Measurements from ENCODE around the gene SLC22A16. TPM values are rescaled to one million over a fixed set of nuclear protein-coding genes. Genes with fewer than 3 reads are reported as not detected.

The SLC22A16 gene
- total RNA-seq, 1 donor from 2014 or later: not detected

DNA sequence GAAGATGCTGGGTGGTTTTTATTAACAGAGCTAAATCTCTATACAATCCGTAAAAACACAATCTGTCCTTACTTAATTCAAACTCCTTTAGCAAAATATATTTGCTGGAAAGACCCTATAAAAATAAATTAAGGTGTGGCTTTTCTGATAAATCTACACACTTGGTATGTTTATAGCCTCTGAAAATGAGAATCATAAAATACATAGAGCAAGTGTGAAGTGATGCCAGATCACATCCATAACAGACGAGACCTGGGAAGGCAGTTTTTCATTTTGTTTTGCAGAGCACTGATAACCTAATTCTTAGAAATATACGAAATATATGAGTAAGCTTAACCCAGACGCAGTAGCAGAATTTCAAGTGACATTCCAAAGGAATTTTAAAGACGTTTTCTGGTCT is 50.6 kb downstream of the SLC22A16 start:
- no peak overlapping the region for H3K4me3 ChIP-seq (ENCODE audit: low read depth, low read length)
- FAIRE-seq (no peak), DNase-seq (ENCODE audit: low read depth) (no peak)
- H3K27me3 ChIP-seq (ENCODE audit: control insufficient read depth, insufficient read depth, low read length): peaks cover 2% of the 10 kb centered on the region
- TF ChIP-seq CTCF (IDR thresholded peaks at IDR 0.05; ENCODE audit: insufficient read depth, low read length, severe bottlenecking): no peak
- no peaks in the 10 kb centered on the region for H3K36me3 ChIP-seq (ENCODE audit: control insufficient read depth, insufficient read depth, low read length)

DNA sequence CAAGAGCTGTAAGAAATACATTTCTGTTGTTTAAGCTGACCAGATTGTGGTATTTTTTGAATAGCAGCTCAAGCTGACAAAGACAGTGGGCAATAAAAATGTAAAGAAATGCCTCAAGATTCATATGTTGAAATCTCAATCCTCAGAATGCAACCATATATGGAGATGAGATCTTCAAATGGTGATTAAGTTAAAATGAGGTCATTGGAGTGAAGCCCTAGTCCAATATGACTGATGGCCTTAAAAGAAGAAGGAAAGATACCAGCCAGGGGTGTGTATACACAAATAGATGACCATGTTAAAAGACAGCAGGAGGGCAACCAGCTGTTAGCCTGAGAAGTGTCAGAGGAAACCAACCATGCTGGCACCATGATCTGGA is 54.0 kb downstream of the SLC22A16 start:
- FAIRE-seq: no peak
- Histone ChIP-seq H3K4me3 (ENCODE audit: low read depth, low read length) (no peak overlapping the region), H3K36me3 (ENCODE audit: control insufficient read depth, insufficient read depth, low read length) (no peaks in the 10 kb centered on the region), H3K27me3 (ENCODE audit: control insufficient read depth, insufficient read depth, low read length) (peaks cover 2% of the 10 kb centered on the region)
- no peak for DNase-seq (ENCODE audit: low read depth)
- no peak for TF ChIP-seq CTCF (IDR thresholded peaks at IDR 0.05; ENCODE audit: insufficient read depth, low read length, severe bottlenecking)

DNA sequence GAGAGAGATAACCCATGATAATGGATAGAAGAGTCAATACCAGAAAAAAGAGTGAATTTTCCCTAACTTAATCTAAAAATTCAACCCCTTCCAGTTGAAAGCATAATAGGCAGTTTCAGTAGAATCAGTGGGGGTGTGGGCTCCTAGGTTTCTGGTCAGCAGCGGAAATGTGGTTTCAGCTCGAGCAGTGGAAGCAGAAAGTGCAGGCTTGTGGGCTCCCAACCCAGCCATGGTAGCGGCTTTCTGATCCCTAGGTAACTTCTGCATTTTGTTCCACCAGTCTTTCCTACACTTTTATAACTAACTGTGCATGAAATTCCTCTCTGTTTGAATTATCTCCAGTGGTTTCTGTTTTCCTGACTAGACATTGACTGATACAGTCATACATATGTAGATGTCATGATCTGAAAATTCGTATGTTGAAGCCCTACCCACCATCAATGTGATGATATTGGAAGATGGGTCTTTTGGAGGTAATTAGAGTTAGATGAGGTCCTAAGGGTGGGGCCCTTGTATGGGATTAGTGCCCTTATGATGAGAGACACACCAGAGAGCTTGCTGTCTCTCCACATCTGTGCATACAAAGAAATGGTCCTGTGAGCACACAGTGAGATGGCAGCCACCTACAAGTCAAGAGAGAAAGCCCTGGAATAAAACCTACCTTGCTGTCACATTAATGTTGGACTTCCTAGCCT is 54.5 kb downstream of the SLC22A16 start:
- no peak for TF ChIP-seq CTCF (IDR thresholded peaks at IDR 0.05; ENCODE audit: insufficient read depth, low read length, severe bottlenecking)
- DNase-seq (ENCODE audit: low read depth) (no peak), FAIRE-seq (no peak)
- Histone ChIP-seq H3K27me3 (ENCODE audit: control insufficient read depth, insufficient read depth, low read length) (peaks cover 2% of the 10 kb centered on the region), H3K36me3 (ENCODE audit: control insufficient read depth, insufficient read depth, low read length) (no peaks in the 10 kb centered on the region), H3K4me3 (ENCODE audit: low read depth, low read length) (no peak overlapping the region)

DNA sequence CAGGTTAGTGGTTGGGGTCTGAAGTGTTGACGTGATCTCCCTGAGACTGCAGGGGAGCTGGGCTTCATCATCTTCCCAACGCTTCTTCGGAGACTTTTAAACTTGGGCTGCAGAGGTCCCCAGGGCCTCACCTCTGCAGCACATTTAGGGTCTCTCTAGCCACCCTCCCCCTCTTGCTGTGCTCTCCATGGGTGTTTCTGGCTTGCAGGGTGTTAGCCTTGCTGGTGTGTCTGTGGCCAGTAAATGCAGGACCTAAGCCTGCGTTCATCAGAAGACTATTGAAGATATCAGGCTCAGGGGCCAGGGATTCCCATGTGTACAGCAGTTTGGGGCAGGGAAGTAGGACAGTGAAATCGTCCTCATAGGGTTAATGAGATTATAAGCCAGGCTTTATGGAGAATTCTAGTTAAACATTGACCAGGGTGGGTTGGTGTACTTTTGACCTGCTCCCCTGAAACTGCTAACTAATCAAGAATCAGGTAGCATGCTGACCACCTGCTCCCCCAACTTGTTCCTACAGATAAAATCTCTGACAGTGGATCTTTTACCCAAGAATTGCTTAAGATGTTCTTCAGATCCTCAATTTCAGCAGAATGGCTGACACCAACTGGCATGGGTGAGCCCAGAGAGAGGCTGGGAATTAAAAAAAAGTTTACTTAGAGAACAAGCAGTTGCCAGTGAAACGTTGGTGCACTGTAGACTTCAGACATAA is 57.2 kb downstream of the SLC22A16 start:
- H3K4me3 ChIP-seq (ENCODE audit: low read depth, low read length): no peak overlapping the region
- H3K36me3 ChIP-seq (ENCODE audit: control insufficient read depth, insufficient read depth, low read length): no peaks in the 10 kb centered on the region
- TF ChIP-seq CTCF (IDR thresholded peaks at IDR 0.05; ENCODE audit: insufficient read depth, low read length, severe bottlenecking): no peak
- DNase-seq (ENCODE audit: low read depth) (no peak), FAIRE-seq (no peak)
- H3K27me3 ChIP-seq (ENCODE audit: control insufficient read depth, insufficient read depth, low read length): peaks cover 2% of the 10 kb centered on the region

GRCh38 chr6:110418594-110418993 is 57.8 kb downstream of the SLC22A16 start:
- DNase-seq (ENCODE audit: low read depth) (no peak), FAIRE-seq (no peak)
- no peak for TF ChIP-seq CTCF (IDR thresholded peaks at IDR 0.05; ENCODE audit: insufficient read depth, low read length, severe bottlenecking)
- no peaks in the 10 kb centered on the region for H3K36me3 ChIP-seq (ENCODE audit: control insufficient read depth, insufficient read depth, low read length)
- no peak overlapping the region for H3K4me3 ChIP-seq (ENCODE audit: low read depth, low read length)
- H3K27me3 ChIP-seq (ENCODE audit: control insufficient read depth, insufficient read depth, low read length): peaks cover 2% of the 10 kb centered on the region
